HG03045 (cell line): ENCODE data around the gene MAPK13.
"Not testable (repeated sequence)": the region's sequence is repeated elsewhere in the genome, so short reads cannot be mapped to it uniquely, and the experiment has no call there.

Experiments
- ATAC-seq: cut with Tn5 transposase; IDR thresholded peaks from one replicate; pipeline ENCODE4 v1.9.1; 2021; ENCODE audit warnings: mild to moderate bottlenecking, moderate library complexity; ENCODE audit not compliant: unreplicated experiment

The MAPK13 gene

DNA sequence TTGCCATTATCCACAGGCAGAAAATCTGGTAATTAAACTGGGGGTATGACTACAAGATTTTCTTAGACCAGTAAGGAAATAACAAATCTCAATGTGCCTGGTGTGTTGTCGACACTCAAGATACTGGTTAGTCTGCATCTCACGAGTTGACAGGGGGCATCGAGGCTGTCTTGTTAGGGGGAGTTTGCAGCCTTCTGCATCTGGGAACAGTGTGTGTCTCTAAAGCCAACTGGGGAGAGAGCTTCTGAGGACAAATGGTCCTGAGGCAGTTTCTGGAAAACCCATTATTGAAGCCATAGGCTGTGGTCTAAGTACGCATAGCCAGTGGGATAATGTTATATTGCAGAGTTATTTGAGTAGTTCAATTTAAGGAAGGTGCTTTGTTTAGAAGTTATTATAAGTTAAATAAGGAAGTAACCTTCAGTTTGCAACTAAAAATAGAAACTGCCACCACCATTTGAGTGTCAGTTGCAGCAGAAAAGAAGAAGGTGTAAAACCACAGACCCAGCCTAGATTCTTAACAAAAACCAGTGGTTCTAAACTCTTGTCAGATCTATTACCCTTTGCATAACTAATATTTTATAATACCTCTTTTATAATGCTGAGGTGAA is 15.4 kb upstream of the MAPK13 start:
- no peak for ATAC-seq

- ATAC-seq = no peak
Measured at GRCh38 chr6:36115412-36115811, 14.9 kb upstream of the MAPK13 start.

GRCh38 chr6:36116066-36116864 is 14.0 kb upstream of the MAPK13 start:
- no peak for ATAC-seq

DNA sequence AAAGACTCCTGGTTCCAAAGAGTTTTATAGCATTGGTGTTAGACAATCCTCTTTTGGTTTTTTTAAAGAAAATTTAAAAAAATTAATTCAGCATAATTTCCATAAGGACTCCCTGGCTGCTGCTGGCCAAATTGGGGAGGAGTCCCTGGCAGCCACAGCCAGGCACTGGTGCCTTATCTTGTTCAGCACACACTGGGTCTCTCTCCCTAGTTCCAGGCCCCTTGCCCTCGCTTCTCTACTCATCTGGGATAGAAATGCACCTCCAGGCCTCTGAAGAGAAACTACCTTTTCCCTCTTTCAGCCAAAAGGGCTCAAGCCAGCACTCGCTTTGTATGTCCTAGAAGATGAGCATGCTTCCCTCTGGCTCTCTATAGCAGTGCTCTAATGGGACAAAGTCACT is 13.4 kb upstream of the MAPK13 start:
- no peak for ATAC-seq

DNA sequence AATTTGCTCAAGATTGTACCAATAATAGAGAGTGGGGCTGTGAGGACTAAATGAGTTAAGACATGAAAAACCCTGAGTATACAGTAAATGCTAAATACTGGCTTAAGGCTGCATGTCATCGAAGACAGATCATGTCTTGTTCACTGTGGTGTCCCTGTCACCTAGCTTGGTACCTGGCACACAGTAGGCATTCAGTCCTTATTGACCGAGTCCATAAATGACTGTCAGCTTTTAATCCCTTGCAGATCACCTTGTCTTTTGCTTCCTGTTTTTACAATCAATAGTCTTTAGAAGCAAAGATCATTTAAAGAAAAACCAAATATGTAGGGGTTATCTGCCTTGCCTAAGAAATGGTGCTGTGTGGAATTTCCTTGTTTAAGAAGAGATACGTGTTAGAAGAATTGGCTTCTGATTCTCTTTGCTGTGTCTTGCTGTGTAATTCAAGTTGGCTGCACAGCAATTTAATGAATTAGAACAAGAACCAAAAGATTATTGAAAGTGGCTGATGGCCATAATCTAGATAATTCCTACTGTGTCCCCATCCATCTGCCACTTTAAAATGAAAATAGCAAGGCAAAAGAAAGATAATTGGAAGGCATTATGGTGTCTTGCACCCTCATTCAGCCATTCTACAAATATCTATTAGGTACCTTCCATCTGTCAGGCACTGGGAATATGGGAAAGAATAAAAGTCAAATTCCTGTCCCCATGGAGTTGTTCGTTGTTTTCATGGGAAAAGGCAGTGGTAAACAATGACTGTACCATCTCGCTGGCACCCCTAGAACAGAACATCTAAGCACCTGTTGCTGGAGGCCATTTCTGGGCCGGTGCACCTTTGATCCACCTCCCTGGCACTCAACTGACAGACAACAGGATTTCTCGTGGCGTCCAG is 12.4 kb upstream of the MAPK13 start:
- ATAC-seq = no peak

DNA sequence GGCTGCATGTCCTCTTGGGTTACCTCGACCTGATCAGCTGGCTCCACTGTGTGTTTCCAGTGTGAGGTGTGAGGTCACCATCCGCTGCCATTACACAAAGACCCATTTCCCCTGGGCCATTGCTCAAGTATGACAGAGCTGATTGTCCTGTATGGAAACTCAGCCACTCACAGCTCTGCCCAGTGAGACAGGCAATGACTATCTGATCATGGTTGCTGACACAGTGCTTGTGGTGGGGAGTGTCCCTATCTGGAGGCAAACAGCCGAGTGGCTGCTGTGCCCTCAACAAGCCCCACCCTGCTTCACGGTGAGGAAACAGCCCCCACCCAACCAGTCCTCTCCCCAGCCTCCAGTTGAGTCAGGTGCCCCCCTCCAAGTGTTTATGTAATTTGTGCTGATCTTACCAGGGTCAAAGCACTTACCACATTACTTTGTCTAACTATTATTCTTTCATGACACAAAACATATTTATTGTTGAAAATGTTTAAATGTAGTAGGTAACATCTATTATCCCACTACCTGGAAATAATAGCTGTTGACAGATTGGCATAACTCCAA is 11.7 kb upstream of the MAPK13 start:
- ATAC-seq = no peak

DNA sequence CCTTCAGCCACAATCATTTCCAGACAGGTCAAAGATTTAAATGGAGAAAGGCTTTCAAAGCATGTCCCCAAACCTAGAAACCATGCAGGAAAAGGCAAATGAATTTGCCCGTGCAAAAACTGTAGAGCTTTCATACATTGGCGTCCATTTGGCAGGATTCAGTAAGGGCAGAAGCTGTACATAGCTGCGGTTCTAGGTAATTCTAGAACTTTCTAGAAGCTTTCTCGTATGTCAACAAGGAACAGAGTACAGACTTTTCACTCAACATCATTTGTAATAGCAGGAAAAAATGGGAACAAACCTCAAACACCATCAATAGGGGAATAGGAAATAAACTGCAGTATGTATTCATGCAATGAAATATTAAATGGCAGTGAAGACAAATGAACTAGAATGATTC is 11.1 kb upstream of the MAPK13 start:
- ATAC-seq = no peak

GRCh38 chr6:36120018-36120417 is 10.3 kb upstream of the MAPK13 start:
- ATAC-seq = no peak

GRCh38 chr6:36120539-36120938 is 9.8 kb upstream of the MAPK13 start:
- no peak for ATAC-seq

GRCh38 chr6:36120979-36121786 is 9.1 kb upstream of the MAPK13 start:
- ATAC-seq = no peak

- ATAC-seq = no peak
Measured at GRCh38 chr6:36121787-36122494, 8.4 kb upstream of the MAPK13 start.

- ATAC-seq = no peak
Measured at GRCh38 chr6:36122495-36123269, 7.6 kb upstream of the MAPK13 start.

- peak; percentile 72 for ATAC-seq
Measured at GRCh38 chr6:36123270-36124139, 6.8 kb upstream of the MAPK13 start.

DNA sequence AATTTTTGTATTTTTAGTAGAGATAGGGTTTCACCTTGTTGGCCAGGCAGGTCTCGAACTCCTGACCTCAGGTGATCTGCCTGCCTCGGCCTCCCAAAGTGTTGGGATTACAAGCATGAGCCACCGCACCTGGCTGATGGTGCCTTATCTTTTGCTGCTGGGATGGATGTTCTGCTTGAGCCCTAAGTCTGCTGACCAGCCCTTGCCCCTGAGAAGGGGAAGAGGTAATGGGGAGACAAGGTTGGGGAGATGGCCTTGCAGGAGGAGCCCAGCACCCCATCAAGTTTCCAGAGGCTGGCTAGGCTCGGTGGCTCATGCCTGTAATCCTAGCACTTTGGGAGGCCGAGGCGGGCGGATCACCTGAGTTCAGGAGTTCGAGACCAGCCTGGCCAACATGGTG is 6.0 kb upstream of the MAPK13 start:
- ATAC-seq = not testable (repeated sequence)

GRCh38 chr6:36124881-36125280 is 5.4 kb upstream of the MAPK13 start:
- ATAC-seq = no peak

DNA sequence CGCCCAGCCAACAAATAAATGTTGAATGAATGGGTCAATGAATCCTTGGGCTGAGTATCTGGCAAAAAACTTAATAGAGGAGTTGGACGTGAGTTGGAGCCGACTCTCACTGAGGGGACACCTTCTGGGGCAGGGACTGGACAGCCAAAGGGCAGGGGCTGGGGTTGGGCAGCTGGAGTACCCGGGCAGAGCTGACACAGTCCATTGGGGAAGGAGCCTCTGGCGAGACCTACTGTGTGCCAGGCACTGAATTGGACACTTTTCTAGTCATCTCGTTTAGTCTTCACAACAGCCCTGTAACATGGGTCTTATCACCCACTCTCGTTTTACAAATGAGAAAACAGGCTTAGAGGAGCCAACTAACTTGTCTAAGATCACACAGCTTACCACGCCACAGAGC is 4.7 kb upstream of the MAPK13 start:
- no peak for ATAC-seq

DNA sequence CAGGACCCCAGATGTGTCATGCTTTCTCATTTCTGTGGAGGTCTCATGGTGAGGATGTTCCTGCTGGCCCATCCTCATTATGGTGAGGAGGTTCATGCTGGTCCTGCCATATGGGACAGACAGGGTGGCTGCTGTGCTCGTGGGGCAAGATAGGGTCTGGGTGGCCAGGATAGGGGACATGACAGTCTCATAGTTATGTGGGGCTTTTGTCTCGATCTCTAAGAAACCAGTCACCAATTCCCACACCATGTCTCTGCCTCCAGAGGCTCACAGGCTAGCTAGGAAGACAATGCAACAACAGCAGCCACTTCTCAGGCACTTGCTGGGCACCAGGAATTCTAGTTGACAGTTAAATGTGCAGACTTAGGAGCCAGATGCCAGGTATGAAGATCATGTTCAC is 4.2 kb upstream of the MAPK13 start:
- ATAC-seq = no peak
